Peyer's patch (tissue), 4 donors: ENCODE results near the gene MASP1.

Experiments used
- POLR2A ChIP-seq, 2 donors: fragments of 450-650 bp; IDR thresholded peaks; one replicate each; pipeline ENCODE4 v1.5.1; 2017; ENCODE audit warnings: antibody characterized with exemption in 2 of 2, mild to moderate bottlenecking in 2 of 2, moderate library complexity in 2 of 2
- TF ChIP-seq, protein P1 (sequence below), 6 experiments: fragments of 450-650 bp in 4 of 6; fragments of 200-600 bp in 2 of 6; sonication (generic) in 1 of 6; IDR thresholded peaks; one replicate each; pipeline ENCODE4 v1.5.1; 2017 to 2019; ENCODE audit warnings: antibody characterized with exemption in 6 of 6, mild to moderate bottlenecking in 3 of 6, moderate library complexity in 1 of 6

- TF ChIP-seq, protein P1, sequence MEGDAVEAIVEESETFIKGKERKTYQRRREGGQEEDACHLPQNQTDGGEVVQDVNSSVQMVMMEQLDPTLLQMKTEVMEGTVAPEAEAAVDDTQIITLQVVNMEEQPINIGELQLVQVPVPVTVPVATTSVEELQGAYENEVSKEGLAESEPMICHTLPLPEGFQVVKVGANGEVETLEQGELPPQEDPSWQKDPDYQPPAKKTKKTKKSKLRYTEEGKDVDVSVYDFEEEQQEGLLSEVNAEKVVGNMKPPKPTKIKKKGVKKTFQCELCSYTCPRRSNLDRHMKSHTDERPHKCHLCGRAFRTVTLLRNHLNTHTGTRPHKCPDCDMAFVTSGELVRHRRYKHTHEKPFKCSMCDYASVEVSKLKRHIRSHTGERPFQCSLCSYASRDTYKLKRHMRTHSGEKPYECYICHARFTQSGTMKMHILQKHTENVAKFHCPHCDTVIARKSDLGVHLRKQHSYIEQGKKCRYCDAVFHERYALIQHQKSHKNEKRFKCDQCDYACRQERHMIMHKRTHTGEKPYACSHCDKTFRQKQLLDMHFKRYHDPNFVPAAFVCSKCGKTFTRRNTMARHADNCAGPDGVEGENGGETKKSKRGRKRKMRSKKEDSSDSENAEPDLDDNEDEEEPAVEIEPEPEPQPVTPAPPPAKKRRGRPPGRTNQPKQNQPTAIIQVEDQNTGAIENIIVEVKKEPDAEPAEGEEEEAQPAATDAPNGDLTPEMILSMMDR (IDR thresholded peaks at IDR 0.05): no peak
- no peak for TF ChIP-seq POLR2A (IDR thresholded peaks at IDR 0.05)
Measured at GRCh38 chr3:187314176-187314575, 22.6 kb upstream of the MASP1 start.
